GM11168 (cell line): ENCODE measurements around the gene CES3.

Experiments
- in situ Hi-C: fragments of 300-500 bp; cut with MboI; formaldehyde crosslinking; loops from one replicate; pipeline ENCODE4 v1.12.0; 2022; ENCODE audit warnings: low sequenced_read_pairs; ENCODE audit not compliant: unreplicated experiment

Gene CES3, protein sequence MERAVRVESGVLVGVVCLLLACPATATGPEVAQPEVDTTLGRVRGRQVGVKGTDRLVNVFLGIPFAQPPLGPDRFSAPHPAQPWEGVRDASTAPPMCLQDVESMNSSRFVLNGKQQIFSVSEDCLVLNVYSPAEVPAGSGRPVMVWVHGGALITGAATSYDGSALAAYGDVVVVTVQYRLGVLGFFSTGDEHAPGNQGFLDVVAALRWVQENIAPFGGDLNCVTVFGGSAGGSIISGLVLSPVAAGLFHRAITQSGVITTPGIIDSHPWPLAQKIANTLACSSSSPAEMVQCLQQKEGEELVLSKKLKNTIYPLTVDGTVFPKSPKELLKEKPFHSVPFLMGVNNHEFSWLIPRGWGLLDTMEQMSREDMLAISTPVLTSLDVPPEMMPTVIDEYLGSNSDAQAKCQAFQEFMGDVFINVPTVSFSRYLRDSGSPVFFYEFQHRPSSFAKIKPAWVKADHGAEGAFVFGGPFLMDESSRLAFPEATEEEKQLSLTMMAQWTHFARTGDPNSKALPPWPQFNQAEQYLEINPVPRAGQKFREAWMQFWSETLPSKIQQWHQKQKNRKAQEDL

DNA sequence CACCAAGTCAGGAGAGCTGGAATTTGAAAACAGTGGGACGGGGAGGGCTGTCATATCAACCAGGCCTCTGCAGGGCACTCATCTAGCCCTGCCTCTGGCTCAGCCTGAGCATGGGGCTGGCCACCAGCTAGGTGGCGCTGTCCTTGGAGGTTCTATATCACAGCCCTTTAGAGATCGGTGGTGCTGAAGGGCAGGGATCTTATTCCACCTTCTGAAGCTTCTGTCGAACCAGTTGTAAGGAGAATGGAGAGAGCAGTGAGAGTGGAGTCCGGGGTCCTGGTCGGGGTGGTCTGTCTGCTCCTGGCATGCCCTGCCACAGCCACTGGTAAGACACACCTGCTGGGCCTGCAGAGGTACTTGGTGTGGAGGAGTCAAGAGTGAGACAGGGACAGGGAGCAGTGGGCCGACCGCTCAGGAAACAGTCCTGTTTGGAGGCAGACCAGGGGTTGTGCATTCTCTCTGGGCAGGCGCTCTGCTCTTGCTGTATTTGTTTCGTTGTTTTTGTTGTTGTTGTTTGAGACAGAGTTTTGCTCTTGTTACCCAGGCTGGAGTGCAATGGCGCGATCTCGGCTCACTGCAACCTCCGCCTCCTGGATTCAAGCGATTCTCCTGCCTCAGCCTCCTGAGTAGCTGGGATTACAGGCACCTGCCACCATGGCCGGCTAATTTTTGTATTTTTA is at the start of gene CES3:
TSS of gene CES3 (plus strand) at position 202 of the 680 bp plus-strand sequence. CDS start at position 244, 42 bp downstream.
- in situ Hi-C loops: loop anchor here (25.0 kb wide), 1 partner anchor 451 kb away; the partner anchor contains the start of gene ZDHHC1

DNA sequence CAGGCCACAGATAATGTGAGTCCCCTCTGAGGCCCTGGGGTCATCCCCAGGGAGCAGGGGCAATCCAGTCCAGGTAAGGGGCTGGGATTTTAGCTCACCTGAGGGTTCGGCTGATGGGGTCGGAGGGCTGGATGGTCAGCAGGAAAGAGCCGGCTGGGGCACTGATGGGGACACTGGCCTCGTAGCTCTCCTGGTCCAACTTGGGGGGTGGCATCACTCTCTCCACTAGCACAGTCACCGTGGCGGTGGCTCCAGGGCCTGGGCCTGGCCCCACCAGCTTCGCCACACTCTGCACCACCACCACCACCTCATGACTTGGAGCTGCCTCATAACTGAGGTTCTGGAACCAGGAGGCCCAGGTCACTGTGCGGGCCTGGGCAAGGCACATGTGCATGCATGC is 49.3 kb upstream of the CES3 start:
- in situ Hi-C loops: no loop called here

DNA sequence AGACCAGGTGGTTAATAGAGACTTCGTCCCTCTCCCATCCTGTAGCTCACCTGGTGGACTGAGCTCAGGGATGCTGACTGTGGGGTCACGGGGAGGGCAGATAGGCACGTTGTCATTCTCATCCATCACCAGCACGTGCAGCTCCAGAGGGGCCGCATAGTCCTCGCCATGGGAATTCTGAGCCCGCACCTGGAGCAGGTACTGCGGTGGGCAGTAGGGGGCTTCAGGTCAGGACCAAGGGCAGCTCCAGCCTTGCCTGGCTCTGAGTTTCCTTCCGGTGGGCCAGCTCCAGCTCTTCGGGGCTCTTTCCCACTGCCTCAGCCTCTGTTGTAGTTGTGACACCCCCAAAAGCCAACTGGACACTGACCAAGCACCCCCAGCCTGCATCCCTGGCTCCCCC is 48.0 kb upstream of the CES3 start:
- in situ Hi-C loops: no loop called here

DNA sequence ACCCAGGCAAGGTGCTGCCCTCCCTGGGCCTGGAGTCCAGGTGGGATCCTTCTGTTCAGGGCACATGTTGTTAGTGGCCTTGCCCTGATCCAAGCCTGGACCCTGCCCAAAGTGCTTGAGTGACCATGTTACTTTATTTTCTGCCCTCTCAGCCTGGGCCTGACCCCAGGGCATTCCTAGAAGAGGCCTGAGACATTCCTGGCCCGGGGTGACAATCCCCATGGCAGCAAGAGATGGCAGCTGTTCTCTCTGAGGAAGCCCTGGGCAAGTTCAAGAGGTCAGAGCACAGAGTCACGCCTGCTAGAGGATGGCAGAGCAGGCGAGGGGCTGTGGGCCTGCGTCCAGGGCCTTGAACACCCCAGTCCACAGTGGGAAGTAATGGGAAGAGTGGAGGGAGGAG is 47.4 kb upstream of the CES3 start:
- in situ Hi-C loops: no loop called here

DNA sequence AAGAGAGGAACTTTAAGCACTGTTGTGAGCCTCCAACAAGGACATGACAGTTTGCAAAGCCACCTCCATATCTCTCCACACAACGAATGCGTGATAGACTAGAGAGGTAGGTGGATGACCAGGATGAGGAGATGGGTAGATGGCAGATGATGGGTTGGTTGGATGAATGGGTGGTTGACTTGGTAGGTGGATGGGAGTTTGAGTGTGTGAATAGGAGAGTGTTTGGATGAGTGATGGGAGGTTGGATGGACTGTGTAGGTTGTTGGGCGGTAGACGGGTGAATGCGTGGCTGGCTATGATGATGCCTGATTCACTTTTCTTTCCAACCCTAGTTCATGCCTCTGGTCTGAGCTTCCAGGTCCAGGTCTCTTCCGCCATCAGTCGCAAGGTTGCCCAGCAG is 46.5 kb upstream of the CES3 start:
- in situ Hi-C loops: no loop called here

DNA sequence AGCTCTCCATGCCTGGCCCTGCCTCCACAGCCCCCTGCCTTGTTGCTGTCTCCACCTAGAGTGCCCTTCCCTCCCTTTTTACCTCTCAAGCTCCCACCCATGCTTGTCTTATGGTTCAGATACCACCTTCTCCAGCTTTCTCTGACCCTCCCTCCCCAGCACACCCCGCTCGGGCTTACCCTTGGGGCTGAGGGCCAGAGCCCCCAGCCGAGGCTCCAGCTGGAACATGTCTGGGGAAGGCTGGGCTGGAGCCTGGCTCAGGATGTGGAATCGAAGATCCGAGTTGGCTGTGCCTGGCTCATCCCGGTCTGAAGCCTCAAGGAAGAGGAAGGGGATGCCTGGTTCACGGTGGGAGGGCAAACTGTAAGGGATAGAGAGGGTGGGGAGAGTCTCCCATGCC is 46.0 kb upstream of the CES3 start:
- in situ Hi-C loops: no loop called here

DNA sequence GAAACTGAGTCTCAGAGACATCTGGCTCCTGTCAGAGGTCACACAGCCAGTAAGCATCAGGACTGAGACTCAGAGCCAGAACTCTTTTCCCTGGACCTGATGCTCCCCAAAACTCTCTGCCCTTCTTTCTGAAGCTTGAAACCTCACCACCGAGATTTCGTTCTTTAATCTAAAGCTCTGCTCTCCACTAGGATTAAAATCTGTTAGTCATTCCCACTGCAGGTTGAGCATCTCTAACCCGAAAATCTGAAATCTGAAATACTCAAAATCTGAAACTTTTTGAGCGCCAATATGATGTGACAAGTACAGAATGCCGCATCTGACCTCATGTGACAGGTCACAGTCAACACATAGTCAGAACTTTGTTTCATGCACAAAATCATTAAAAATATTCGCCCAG is 44.5 kb upstream of the CES3 start:
- in situ Hi-C loops: no loop called here

DNA sequence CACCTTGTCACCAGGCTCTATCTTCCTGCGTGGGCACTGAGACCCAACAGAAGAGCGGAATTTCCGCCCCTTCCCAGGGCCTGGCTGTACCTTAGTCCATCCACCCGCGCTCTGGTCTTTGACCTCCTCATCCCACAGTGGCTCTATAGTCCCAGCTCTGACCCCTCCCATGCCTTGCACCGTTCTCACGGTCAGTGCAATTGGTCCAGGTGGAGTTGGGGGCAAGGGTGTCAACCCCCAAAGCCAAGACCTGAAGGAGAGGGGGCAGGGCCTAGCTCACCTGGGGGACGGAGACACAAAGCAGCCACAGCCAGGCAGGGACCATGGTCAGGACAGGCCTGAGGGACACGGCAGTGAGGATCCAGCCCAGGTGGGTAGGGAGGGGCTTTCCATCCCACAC is 43.3 kb upstream of the CES3 start:
- in situ Hi-C loops: no loop called here

DNA sequence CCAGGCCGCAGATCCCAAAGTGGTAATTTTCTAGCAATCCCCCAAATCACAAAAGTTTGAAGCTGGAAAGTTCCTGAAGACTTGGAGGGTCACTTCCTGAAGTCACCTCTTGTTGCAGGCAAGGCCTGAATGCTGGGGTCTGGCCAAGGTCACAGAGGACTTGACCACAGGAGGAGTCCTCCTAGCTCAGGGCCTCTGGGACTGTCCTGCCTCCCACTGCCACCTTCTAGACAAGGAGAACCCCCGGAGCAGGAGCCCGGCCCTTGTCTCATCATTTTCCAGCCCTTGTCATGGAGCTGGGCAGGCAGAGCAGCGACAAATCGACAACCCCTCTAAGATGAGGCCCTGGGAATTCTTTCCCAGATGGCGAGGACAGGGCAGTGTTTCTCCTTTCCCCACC is 42.7 kb upstream of the CES3 start:
- in situ Hi-C loops: no loop called here

DNA sequence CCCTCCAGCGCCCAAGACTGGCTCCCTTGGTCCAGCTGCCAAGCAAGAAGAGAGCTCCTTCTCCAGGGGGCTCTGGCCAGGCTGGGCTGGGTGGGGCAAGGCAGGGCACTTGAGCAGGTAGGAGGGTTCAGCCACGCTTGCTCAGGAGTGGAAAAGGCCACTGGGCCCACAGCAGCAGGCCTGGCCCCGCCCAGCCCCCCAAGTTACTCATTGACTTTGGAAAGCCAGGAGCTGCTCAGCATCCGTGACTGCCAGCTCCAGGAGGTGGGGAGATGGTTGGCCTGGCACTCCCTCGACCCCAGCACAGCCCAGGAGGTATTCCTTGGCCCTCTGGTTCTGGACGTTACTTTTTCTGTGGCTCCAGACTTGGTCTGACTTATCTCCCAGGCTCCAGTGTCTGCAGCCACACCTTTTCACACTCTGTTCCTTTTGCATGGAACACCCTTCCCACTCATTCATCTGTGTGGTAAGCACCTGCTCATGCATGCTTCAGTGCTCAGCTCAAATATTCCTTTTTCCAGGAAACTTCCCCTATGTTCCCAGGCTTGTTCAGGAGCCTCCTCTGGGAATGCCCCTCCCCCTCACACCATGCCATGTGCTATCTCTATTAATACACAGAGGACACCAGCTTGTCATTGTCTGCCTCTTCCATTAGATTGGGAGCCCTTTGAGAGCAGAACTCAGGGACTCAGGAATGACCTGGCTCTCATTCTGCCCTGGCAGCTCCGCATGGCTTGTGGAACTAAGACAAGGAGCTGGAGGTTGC is 42.1 kb upstream of the CES3 start, which contains the start of gene CDH16:
TSS of gene CDH16 (minus strand) at position 83 of the 766 bp plus-strand sequence. CDS start 820 bp downstream, outside the sequence.
- in situ Hi-C loops: no loop called here

DNA sequence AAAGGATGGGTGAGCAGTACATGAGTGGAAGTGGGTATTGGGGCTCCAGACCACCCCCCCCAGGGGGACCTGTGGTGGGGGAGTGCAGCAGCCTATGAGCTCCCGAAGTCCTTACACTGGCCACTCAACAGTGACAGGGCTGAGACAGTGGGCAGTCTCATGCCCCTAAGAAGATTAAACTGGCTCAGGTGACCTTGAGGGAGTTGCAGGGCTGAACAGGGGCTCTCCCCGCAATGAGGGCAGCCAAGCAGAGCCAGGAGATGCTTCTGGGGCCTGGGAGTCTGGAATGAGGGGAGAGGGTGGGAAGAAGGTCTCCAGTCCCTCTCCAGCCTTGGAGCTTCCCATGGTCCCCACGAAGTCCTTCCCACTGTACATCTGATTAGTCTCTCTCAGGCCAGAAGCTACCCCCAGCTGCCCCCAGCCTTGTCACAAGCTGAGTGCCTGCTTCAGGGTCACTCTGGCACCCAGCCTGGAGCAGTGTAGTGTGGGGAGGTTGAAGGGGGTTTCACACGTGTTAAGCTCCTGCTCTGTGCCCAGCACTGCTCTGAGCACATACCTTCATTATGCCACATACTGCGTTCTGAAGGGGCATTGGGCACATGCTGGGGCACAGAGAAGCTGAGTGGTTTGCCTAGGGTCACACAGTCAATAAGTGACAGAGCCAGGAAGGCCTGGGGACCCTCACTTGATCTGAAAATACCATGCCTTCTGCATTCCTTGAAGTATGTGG is 41.3 kb upstream of the CES3 start:
- in situ Hi-C loops: no loop called here

DNA sequence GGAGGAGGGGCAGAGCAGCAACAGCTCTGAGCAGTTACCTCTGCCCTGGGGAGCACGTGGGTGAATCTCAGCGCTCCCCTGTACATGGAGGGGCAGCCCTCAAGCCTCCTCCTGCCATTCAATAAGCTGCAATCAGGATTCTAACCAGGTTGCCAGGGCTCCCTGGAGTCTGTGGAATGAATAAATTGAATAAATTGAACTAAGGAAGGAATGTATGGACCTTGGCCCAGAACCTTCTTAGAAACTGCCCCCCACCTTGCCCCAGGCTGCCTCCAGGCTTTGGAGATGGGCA is 40.8 kb upstream of the CES3 start:
- in situ Hi-C loops: no loop called here

DNA sequence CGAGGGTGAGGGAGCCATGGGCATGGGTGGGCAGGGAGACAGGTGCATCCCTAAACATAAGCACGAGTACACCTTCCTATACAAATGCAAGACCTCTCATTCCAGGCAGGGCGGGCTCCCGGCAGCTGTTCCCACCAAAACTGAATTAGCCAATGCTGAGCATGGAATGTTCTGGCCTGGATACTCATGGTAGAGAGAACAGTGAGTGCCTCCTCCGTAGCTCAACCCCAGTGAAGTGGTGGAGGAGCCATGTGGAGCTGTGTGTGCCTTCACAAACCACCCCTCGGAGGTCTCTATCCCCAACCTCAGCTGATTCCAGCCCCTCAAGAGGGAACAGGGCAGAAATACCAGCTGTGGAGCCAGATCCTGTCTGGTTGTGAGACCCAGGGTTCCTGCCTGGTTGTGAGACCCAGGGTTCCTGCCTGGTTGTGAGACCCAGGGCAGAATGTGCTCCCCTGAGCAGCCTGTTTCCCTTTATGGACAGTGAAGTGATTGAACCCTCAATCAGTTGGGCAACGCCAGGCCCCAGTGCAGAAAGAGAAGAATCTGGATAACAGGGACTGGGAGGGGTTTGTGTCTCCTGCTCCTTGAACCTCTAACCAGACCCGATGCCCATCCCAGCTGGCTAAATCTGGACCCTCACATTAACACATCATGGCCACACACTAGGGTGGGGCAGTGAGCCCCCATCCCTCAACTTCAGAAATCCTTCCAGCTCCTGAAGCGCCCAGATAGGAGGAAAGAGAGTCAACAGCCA is 40.0 kb upstream of the CES3 start:
- in situ Hi-C loops: no loop called here

DNA sequence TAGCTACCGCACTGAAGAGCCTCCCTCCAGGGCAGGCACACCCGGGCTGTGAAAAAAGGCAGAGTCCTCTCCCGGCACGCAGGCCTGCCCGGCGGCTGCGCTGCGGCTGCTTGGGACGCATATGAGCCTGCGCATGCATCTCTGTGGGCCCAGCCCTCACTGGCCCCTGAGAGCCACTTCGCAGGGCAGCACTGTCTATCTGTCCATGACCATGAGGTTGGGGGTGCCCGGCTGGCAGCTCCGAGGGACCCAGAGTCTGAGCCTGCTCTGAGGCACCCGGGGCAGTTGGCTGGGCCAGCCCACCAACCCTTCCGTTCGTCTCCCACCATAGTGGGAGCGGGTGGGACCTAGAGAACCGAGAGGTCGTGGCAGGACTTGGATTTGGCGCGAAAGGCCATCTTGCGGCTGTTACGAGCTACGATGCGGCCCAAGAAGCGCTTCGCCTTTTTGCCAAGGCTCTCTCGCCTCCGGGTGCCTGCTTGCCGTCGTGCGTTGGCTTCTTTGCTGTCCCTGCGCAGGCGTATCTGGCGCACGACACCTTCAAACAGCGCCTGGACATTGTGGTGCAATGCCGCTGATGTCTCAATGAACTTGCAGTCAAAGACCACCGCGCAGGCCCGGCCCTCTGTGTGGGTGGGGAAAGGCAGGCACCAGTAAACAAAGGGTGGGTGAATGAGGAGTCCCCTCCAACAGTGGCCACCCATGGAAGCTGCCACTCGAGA is 39.2 kb upstream of the CES3 start:
- in situ Hi-C loops: no loop called here

DNA sequence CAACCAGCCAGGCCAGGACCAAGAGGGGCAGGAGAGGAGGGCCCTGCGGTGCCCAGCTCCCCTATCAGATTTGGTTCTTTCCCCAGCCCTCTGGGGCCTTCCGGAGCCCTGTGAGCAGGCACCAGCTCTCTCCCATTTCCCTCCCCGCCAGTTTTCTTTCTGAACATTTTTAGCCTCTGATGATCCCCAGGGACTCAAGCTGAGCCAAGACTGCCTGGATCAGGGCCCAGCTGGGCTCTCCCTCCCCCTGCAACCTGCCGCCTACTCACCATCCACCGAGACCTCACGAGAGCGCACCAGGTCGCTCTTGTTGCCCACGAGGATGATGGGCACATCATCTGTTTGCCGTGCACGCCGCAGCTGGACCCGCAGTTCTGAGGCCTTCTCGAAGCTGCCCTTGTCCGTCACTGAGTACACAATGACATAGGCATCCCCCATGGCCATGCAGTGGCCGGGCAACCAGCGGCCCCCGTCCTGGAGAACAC is 37.8 kb upstream of the CES3 start:
- in situ Hi-C loops: no loop called here

DNA sequence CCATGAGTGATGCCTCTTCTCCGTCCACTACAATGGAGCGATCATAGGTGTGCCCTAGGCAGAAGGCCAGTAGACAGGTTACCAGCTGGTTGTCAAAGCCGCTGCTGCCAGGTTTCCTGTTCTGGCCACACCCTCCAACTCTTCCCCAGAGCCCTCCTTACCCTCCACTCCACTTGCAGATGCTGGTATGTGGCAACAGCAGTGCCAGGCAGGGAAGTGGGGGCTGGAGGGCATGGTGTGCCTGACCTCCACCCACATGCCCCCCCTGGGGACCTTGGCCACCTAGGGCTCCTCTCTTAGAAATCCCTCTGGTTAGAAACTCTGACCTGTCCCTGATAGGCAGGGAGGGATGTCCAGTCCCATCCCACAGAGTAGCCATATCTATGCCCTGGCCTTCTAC is 37.2 kb upstream of the CES3 start:
- in situ Hi-C loops: no loop called here

DNA sequence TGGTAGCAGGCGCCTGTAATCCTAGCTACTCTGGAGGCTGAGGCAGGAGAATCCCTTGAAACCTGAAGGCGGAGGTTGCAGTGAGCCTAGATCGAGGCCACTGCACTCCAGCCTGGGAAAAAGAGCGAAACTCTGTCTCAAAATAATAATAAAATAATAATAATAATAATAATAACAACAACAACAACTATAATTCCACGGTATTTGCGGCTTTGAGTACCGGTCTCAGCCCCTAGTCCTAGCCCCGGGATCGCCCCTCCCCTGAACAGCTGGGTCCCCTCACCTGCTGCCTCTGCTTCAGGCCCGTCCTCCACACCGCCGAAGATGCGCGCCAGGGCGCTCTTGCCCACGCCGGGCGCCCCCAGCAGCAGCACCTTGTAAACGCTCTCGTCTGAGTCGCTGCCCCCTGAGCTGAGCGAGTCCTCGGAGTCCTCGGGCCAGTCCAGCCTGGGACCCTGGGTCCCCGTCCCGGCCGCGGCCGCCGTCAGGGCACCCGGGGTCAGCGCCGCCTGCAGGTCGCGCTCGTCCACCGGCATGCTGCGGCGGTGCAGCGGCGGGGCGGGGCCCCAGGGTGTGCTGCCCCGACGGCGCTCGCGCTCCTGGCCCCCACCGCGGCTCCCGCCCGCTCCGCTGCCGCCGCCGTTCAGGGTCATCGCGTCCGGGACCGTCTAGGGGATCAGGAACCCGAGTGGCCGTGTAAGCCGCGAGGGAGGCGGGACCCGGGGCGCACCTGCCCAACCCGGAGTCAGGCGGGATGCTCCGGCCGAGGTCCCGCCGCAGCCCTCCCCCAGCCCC is 36.3 kb upstream of the CES3 start:
- in situ Hi-C loops: no loop called here

DNA sequence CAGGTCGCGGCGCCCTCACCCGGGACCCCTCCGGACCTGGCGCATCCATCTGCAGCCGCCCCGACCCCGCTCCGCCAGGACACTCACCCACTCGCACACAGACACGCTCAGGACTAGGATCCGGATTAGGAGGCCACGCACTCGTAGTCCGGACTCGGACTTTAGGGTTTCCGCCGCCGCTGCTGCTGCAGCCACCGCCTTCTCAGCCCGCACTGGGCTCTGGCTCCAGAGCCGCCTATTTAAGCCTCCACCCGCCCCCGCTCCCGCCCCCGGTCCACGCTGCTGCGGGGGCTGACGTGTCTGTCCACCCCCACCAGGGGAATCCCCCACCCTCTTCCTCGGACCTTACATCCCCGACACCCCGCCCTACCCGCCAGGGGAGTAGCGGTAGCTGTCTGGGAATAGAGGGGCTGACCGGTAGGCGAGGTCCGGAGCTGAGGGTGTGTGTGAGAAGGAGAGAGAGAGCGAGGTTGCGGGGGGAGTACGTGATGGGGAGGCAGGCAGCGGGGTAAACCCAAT is 35.7 kb upstream of the CES3 start, which contains the start of gene RRAD:
TSS of gene RRAD (minus strand) at position 214 of the 519 bp plus-strand sequence. CDS start 356 bp downstream, outside the sequence.
- in situ Hi-C loops: no loop called here
